BJ (cell line): ENCODE measurements around the gene TNXB. TPM values are rescaled to one million over a fixed set of nuclear protein-coding genes. Genes with fewer than 3 reads are reported as not detected.
"Not testable (repeated sequence)": the region's sequence is repeated elsewhere in the genome, so short reads cannot be mapped to it uniquely, and the experiment has no call there.

Source experiments
- CTCF ChIA-PET: fragments of 350-600 bp; formaldehyde crosslinking; extraction: SDS; loops from one replicate; lab custom pipeline; 2021; ENCODE audit warnings: antibody characterized with exemption, inconsistent platforms; lab: Yijun Ruan, JAX
- POLR2A ChIA-PET: fragments of 300-600 bp; sonication (Branson Sonifier 250); formaldehyde crosslinking; extraction: SDS; loops from one replicate; lab custom pipeline; 2021; ENCODE audit warnings: antibody characterized with exemption; lab: Charles Lee
- DNase-seq: peaks from one replicate; pipeline ENCODE4 v3.0.0-alpha.2; 2011; ENCODE audit warnings: low read depth
- H3K27me3 ChIP-seq: 2 replicates; pipeline ENCODE4 v1.6.0; 2011; ENCODE audit warnings: low read length; ENCODE audit not compliant: control insufficient read depth, insufficient read depth
- H3K36me3 ChIP-seq: 2 replicates; pipeline ENCODE4 v1.5.1; 2011; ENCODE audit warnings: low read length; ENCODE audit not compliant: control insufficient read depth, insufficient read depth
- H3K4me3 ChIP-seq: 2 replicates; pipeline ENCODE4 v1.5.1; 2011; ENCODE audit warnings: low read depth, mild to moderate bottlenecking, control low read depth, low read length
- CTCF ChIP-seq: IDR thresholded peaks from 2 replicates; pipeline ENCODE4 v1.5.1; 2011; ENCODE audit warnings: low read depth, mild to moderate bottlenecking, control low read depth, inconsistent platforms, low read length, moderate library complexity; ENCODE audit not compliant: insufficient read depth
- polyA plus RNA-seq: library from polyadenylated mRNA; depleted of rRNA; stranded (reverse); fragments of >200 nt; gene quantifications from 2 replicates; pipeline ENCODE4 v1.2.3, GENCODE V29; 2011

Gene TNXB
- polyA plus RNA-seq, 1 experiment, result 0.60 TPM

- CTCF ChIA-PET, result interaction anchor here (0.6 to 4.8 kb wide), 8 partner anchors 25 to 1167 kb away, joined by 3 to 30 read pairs (median 4); no protein-coding TSS in a partner anchor
- DNase-seq, result no peak
- H3K4me3 ChIP-seq, result no peak overlapping the region
- H3K27me3 ChIP-seq, result no peaks in the 10 kb centered on the region
- no peak for TF ChIP-seq CTCF
- no peaks in the 10 kb centered on the region for H3K36me3 ChIP-seq
- POLR2A ChIA-PET, result no interaction called here
Measured at GRCh38 chr6:32045811-32046449, 63.2 kb downstream of the TNXB start.

- H3K36me3 ChIP-seq, CTCF ChIA-PET, H3K27me3 ChIP-seq, H3K4me3 ChIP-seq, DNase-seq, POLR2A ChIA-PET: not testable (repeated sequence)
Measured at GRCh38 chr6:32044916-32045315, 64.2 kb downstream of the TNXB start.

GRCh38 chr6:32043589-32044380, 65.4 kb downstream of the TNXB start:
- POLR2A ChIA-PET, H3K36me3 ChIP-seq, DNase-seq, CTCF ChIA-PET, H3K27me3 ChIP-seq, H3K4me3 ChIP-seq: not testable (repeated sequence)

- H3K27me3 ChIP-seq, H3K36me3 ChIP-seq, H3K4me3 ChIP-seq, POLR2A ChIA-PET, CTCF ChIA-PET, DNase-seq: not testable (repeated sequence)
Measured at GRCh38 chr6:32042276-32042675, 66.9 kb downstream of the TNXB start.

GRCh38 chr6:32041385-32041784, 67.8 kb downstream of the TNXB start:
- H3K36me3 ChIP-seq, POLR2A ChIA-PET, DNase-seq, CTCF ChIA-PET, H3K4me3 ChIP-seq, H3K27me3 ChIP-seq: not testable (repeated sequence)

GRCh38 chr6:32041050-32041321, 68.2 kb downstream of the TNXB start:
- POLR2A ChIA-PET, DNase-seq, H3K36me3 ChIP-seq, CTCF ChIA-PET, H3K4me3 ChIP-seq, H3K27me3 ChIP-seq: not testable (repeated sequence)

- DNase-seq, POLR2A ChIA-PET, CTCF ChIA-PET: not testable (repeated sequence)
Measured at GRCh38 chr6:32040299-32041049, 68.7 kb downstream of the TNXB start.

GRCh38 chr6:32039321-32040274, 69.5 kb downstream of the TNXB start:
- H3K4me3 ChIP-seq, DNase-seq, H3K36me3 ChIP-seq, H3K27me3 ChIP-seq, POLR2A ChIA-PET: not testable (repeated sequence)
- CTCF ChIA-PET, result interaction anchor here (1.4 kb wide), 1 partner anchor 8 kb away, joined by 5 read pairs; no protein-coding TSS in a partner anchor

More at GRCh38 chr6:32040299-32041049, 68.7 kb downstream of the TNXB start:
- H3K36me3 ChIP-seq, H3K4me3 ChIP-seq, H3K27me3 ChIP-seq: not testable (repeated sequence)

- CTCF ChIA-PET, result interaction anchor here (1.4 kb wide), 1 partner anchor 9 kb away, joined by 5 read pairs; no protein-coding TSS in a partner anchor
Measured at GRCh38 chr6:32038878-32039277, 70.3 kb downstream of the TNXB start.

GRCh38 chr6:32037598-32038524, 71.3 kb downstream of the TNXB start, which contains the start of gene CYP21A2:
Gene CYP21A2, plus strand, starts transcription at chr6:32038415. Its CDS starts 8 bp downstream, at chr6:32038423.
- CTCF ChIA-PET, result interaction anchor here (1.4 kb wide), 1 partner anchor 10 kb away, joined by 5 read pairs; no protein-coding TSS in a partner anchor
- POLR2A ChIA-PET, H3K4me3 ChIP-seq, H3K36me3 ChIP-seq, H3K27me3 ChIP-seq, DNase-seq: not testable (repeated sequence)

More at GRCh38 chr6:32038878-32039277, 70.3 kb downstream of the TNXB start:
- DNase-seq, POLR2A ChIA-PET, H3K4me3 ChIP-seq, H3K36me3 ChIP-seq, H3K27me3 ChIP-seq: not testable (repeated sequence)
